ENCODE measurements around the gene MILR1.

- TF ChIP-seq CTCF (IDR thresholded peaks at IDR 0.05), result no peak
- no peak for TF ChIP-seq EP300 (IDR thresholded peaks at IDR 0.05)
- TF ChIP-seq POLR2AphosphoS5 (IDR thresholded peaks at IDR 0.05), result no peak
- no peak for TF ChIP-seq POLR2A (IDR thresholded peaks at IDR 0.05; ENCODE audit: low read depth)
Measured at GRCh38 chr17:64499805-64500486, 51.0 kb downstream of the MILR1 start.
